H9 (cell line): ENCODE measurements around the gene ANGPT4. TPM values are rescaled to one million over a fixed set of nuclear protein-coding genes. Genes with fewer than 3 reads are reported as not detected.
A peak's percentile ranks its signal among the peaks of the same experiment; 100 is the strongest.

Source experiments
- DNase-seq: peaks from one replicate; pipeline ENCODE4 v3.0.0-alpha.2; 2017
- H2AFZ ChIP-seq: one replicate; pipeline ENCODE4 v1.6.1; 2013; ENCODE audit warnings: mild to moderate bottlenecking, low read length, control low read depth, moderate library complexity
- H2AK5ac ChIP-seq: 2 replicates; pipeline ENCODE4 v1.6.1; 2013; ENCODE audit warnings: low read length, control low read depth, mixed read lengths; ENCODE audit not compliant: insufficient read length
- H2BK120ac ChIP-seq: one replicate; pipeline ENCODE4 v1.6.1; 2013; ENCODE audit warnings: low read depth, mild to moderate bottlenecking, low read length, control low read depth, inconsistent platforms; ENCODE audit not compliant: poor library complexity, severe bottlenecking
- H2BK12ac ChIP-seq: 2 replicates; pipeline ENCODE4 v1.6.1; 2013; ENCODE audit warnings: low read length, control low read depth, mixed read lengths, low read depth; ENCODE audit not compliant: insufficient read length
- H2BK15ac ChIP-seq: 2 replicates; pipeline ENCODE4 v1.6.1; 2013; ENCODE audit warnings: low read depth, low read length, control low read depth
- H2BK20ac ChIP-seq: one replicate; pipeline ENCODE4 v1.6.1; 2013; ENCODE audit warnings: low read depth, mild to moderate bottlenecking, low read length, control low read depth, inconsistent platforms; ENCODE audit not compliant: poor library complexity, severe bottlenecking
- H2BK5ac ChIP-seq: 2 replicates; pipeline ENCODE4 v1.6.1; 2013; ENCODE audit warnings: low read length, control low read depth, mixed read lengths; ENCODE audit not compliant: insufficient read length
- H3K14ac ChIP-seq: 2 replicates; pipeline ENCODE4 v1.6.1; 2013; ENCODE audit warnings: low read length, control low read depth; ENCODE audit not compliant: insufficient read depth
- H3K18ac ChIP-seq: 2 replicates; pipeline ENCODE4 v1.6.1; 2013; ENCODE audit warnings: low read depth, mild to moderate bottlenecking, mixed read lengths, low read length, control low read depth; ENCODE audit not compliant: insufficient read length
- H3K23ac ChIP-seq: 2 replicates; pipeline ENCODE4 v1.6.1; 2013; ENCODE audit warnings: low read length, control low read depth, mixed read lengths, low read depth; ENCODE audit not compliant: insufficient read length
- H3K23me2 ChIP-seq: 2 replicates; pipeline ENCODE4 v1.6.1; 2013; ENCODE audit warnings: low read depth, mild to moderate bottlenecking, mixed read lengths, low read length, control low read depth; ENCODE audit not compliant: insufficient read length, poor library complexity, severe bottlenecking
- H3K27ac ChIP-seq: 2 replicates; pipeline ENCODE4 v1.5.1; 2013; ENCODE audit warnings: low read length, control low read depth, mixed read lengths, low read depth; ENCODE audit not compliant: insufficient read length
- H3K27me3 ChIP-seq: 2 replicates; pipeline ENCODE4 v1.6.1; 2013; ENCODE audit warnings: low read length, control low read depth, inconsistent platforms; ENCODE audit not compliant: insufficient read depth
- H3K4ac ChIP-seq: 2 replicates; pipeline ENCODE4 v1.6.1; 2013; ENCODE audit warnings: low read depth, mild to moderate bottlenecking, control low read depth, inconsistent platforms, low read length, moderate library complexity
- H3K4me1 ChIP-seq: 2 replicates; pipeline ENCODE4 v1.6.1; 2013; ENCODE audit warnings: low read length, control low read depth, inconsistent platforms; ENCODE audit not compliant: insufficient read depth
- H3K4me2 ChIP-seq: 2 replicates; pipeline ENCODE4 v1.6.1; 2013; ENCODE audit warnings: low read length, control low read depth, mixed read lengths; ENCODE audit not compliant: insufficient read length, insufficient read depth
- H3K56ac ChIP-seq: 2 replicates; pipeline ENCODE4 v1.6.1; 2013; ENCODE audit warnings: low read depth, mild to moderate bottlenecking, mixed read lengths, low read length, control low read depth; ENCODE audit not compliant: insufficient read length
- H3K79me1 ChIP-seq: 2 replicates; pipeline ENCODE4 v1.6.1; 2013; ENCODE audit warnings: low read depth, mild to moderate bottlenecking, moderate library complexity, low read length, control low read depth, inconsistent platforms; ENCODE audit not compliant: insufficient read depth, poor library complexity, severe bottlenecking
- H3K79me2 ChIP-seq: 2 replicates; pipeline ENCODE4 v1.6.1; 2013; ENCODE audit warnings: low read length, control low read depth, inconsistent platforms; ENCODE audit not compliant: insufficient read depth
- H3K9ac ChIP-seq: 2 replicates; pipeline ENCODE4 v1.6.1; 2013; ENCODE audit warnings: low read length, control low read depth, mixed read lengths; ENCODE audit not compliant: insufficient read length; ENCODE audit errors: extremely low read depth
- H3K9me3 ChIP-seq: one replicate; pipeline ENCODE4 v1.6.1; 2013; ENCODE audit warnings: low read depth, low read length, inconsistent platforms; ENCODE audit not compliant: control insufficient read depth
- H3T11ph ChIP-seq: one replicate; pipeline ENCODE4 v1.6.1; 2013; ENCODE audit warnings: mild to moderate bottlenecking, low read length, control low read depth, inconsistent platforms
- H4K20me1 ChIP-seq: one replicate; pipeline ENCODE4 v1.6.1; 2013; ENCODE audit not compliant: control insufficient read depth, insufficient read length, insufficient read depth
- H4K5ac ChIP-seq: 2 replicates; pipeline ENCODE4 v1.6.1; 2013; ENCODE audit warnings: low read depth, mild to moderate bottlenecking, mixed read lengths, low read length, control low read depth; ENCODE audit not compliant: insufficient read length
- H4K8ac ChIP-seq: replicated peaks from 2 replicates; pipeline ENCODE4 v1.6.1; 2013; ENCODE audit warnings: low read length, control low read depth, mixed read lengths, low read depth; ENCODE audit not compliant: insufficient read length
- H4K91ac ChIP-seq: 2 replicates; pipeline ENCODE4 v1.6.1; 2013; ENCODE audit warnings: low read depth, mild to moderate bottlenecking, moderate library complexity, mixed read lengths, low read length, control low read depth; ENCODE audit not compliant: insufficient read length
- H3K27ac Mint-ChIP-seq, 3 experiments: 2 replicates in 2 of 3; 3 replicates in 1 of 3; pipeline ENCODE4 v1.8.0; 2020 to 2021; ENCODE audit warnings: mixed read lengths in 3 of 3, mild to moderate bottlenecking in 1 of 3, moderate library complexity in 1 of 3
- H3K27me3 Mint-ChIP-seq: 2 replicates; pipeline ENCODE4 v1.8.0; 2021; ENCODE audit warnings: low read depth, mild to moderate bottlenecking, moderate library complexity, mixed read lengths
- H3K36me3 Mint-ChIP-seq, 3 experiments: 2 replicates in 2 of 3; 3 replicates in 1 of 3; pipeline ENCODE4 v1.8.0; 2020 to 2021; ENCODE audit warnings: low read depth in 3 of 3, mixed read lengths in 3 of 3; ENCODE audit not compliant: insufficient read depth in 1 of 3
- H3K4me1 Mint-ChIP-seq, 2 experiments: 2 replicates each; pipeline ENCODE4 v1.8.0; 2020; ENCODE audit warnings: mixed read lengths in 2 of 2
- H3K4me3 Mint-ChIP-seq, 2 experiments: 2 replicates in 1 of 2; 3 replicates in 1 of 2; pipeline ENCODE4 v1.8.0; 2020 to 2021; ENCODE audit warnings: mild to moderate bottlenecking in 2 of 2, mixed read lengths in 2 of 2, moderate library complexity in 1 of 2
- H3K9me3 Mint-ChIP-seq, 2 experiments: 2 replicates in 1 of 2; 3 replicates in 1 of 2; pipeline ENCODE4 v1.8.0; 2020; ENCODE audit warnings: mild to moderate bottlenecking in 2 of 2, mixed read lengths in 2 of 2, moderate library complexity in 1 of 2
- WGBS: extraction: QIAGEN DNeasy Blood & Tissue Kit; methylation state at CpG from one replicate; pipeline ENCODE4 v1.1.7; 2013; ENCODE audit warnings: missing lambda C conversion rate, low lambda C conversion rate, mixed read lengths; ENCODE audit not compliant: insufficient read length; ENCODE audit errors: extremely low coverage; 5-methylcytosine and 5-hydroxymethylcytosine counted together
- total RNA-seq: library from RNA; stranded (reverse); gene quantifications from 2 replicates; pipeline ENCODE4 v1.2.1, GENCODE V29; 2021
- TF ChIP-seq, protein P1 (sequence below): fragments of 200-600 bp; sonication (generic); conservative IDR thresholded peaks from 3 replicates; pipeline ENCODE4 v1.8.0; 2021; ENCODE audit warnings: antibody characterized with exemption, mild to moderate bottlenecking

Gene ANGPT4
- total RNA-seq, 1 experiment from 2014 or later: 0.11 TPM

- H3K4me3 Mint-ChIP-seq: peak overlapping the region in 1 of 2 experiments; percentile 20; a peak in 2 of 5 replicates
- H3K23me2 ChIP-seq: no peaks in the 10 kb centered on the region
- no peaks in the 10 kb centered on the region for H3K9me3 Mint-ChIP-seq
- H2BK5ac ChIP-seq: no peak overlapping the region
- no peak overlapping the region for H3K9ac ChIP-seq
- H3K4me1 Mint-ChIP-seq: peaks cover 5 to 8% of the 10 kb centered on the region in 2 experiments
- no peaks in the 10 kb centered on the region for H3K9me3 ChIP-seq
- 0 out of 2 replicates have a peak, but pooled peaks cover 3% of the 10 kb centered on the region for H3K27me3 ChIP-seq
- H3K56ac ChIP-seq: no peak overlapping the region
- H3K18ac ChIP-seq: no peak overlapping the region
- no peak overlapping the region for H4K5ac ChIP-seq
- no peaks in the 10 kb centered on the region for H3K79me1 ChIP-seq
- no peak overlapping the region for H3T11ph ChIP-seq
- no peak overlapping the region for H3K4ac ChIP-seq
- no peak overlapping the region for H3K14ac ChIP-seq
- no peak overlapping the region for H3K23ac ChIP-seq
- peak; percentile 96 for DNase-seq
- H3K4me2 ChIP-seq: no peak overlapping the region
- H3K27ac Mint-ChIP-seq: no peak overlapping the region; a peak in 1 of 7 replicates
- no peak overlapping the region for H2BK20ac ChIP-seq
- H4K91ac ChIP-seq: no peak overlapping the region
- no peak overlapping the region for H3K27ac ChIP-seq
- TF ChIP-seq, protein P1, sequence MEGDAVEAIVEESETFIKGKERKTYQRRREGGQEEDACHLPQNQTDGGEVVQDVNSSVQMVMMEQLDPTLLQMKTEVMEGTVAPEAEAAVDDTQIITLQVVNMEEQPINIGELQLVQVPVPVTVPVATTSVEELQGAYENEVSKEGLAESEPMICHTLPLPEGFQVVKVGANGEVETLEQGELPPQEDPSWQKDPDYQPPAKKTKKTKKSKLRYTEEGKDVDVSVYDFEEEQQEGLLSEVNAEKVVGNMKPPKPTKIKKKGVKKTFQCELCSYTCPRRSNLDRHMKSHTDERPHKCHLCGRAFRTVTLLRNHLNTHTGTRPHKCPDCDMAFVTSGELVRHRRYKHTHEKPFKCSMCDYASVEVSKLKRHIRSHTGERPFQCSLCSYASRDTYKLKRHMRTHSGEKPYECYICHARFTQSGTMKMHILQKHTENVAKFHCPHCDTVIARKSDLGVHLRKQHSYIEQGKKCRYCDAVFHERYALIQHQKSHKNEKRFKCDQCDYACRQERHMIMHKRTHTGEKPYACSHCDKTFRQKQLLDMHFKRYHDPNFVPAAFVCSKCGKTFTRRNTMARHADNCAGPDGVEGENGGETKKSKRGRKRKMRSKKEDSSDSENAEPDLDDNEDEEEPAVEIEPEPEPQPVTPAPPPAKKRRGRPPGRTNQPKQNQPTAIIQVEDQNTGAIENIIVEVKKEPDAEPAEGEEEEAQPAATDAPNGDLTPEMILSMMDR: peak; percentile 73
- no peak overlapping the region for H2BK120ac ChIP-seq
- H3K79me2 ChIP-seq: no peaks in the 10 kb centered on the region
- no peak overlapping the region for H2AFZ ChIP-seq
- H4K8ac ChIP-seq: no peak overlapping the region
- H4K20me1 ChIP-seq: no peaks in the 10 kb centered on the region
- no peaks in the 10 kb centered on the region for H3K36me3 Mint-ChIP-seq
- H3K27me3 Mint-ChIP-seq: peaks cover 32% of the 10 kb centered on the region
- no CpG with 5 or more reads among the region's 41 CpGs for WGBS
- no peak overlapping the region for H2BK12ac ChIP-seq
- no peak overlapping the region for H2AK5ac ChIP-seq
- no peak overlapping the region for H2BK15ac ChIP-seq
- H3K4me1 ChIP-seq: no peaks in the 10 kb centered on the region
Measured at GRCh38 chr20:884983-885952, 30.9 kb downstream of the ANGPT4 start.
